ENCODE measurements around the gene ERC2. TPM values are rescaled to one million over a fixed set of nuclear protein-coding genes. Genes with fewer than 3 reads are reported as not detected.

Gene ERC2
- total and polyA plus RNA-seq, 2 donors (not counting 3 experiments of a cell fraction or from before 2014, with no cell fraction given), result 5.6 to 15.5 TPM

DNA sequence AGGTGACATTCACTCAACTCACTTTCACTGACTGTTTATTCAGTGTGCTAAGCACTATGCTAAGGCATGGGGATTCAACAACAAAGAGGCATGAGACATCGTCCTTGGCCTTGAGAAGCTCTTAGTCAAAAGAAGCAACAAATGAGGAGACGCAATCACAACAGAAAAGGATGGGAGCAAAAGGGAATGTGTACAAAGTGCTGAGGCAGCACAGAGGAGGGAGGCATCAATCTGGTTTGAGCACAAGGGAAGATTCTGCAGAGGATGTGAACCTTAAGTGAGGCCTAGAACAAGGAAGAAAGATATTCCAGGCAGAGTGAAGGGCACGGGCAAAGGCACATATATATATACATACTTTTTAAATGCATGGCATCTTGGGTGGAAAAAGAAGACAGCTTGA is 151.3 kb downstream of the ERC2 start:
- Histone ChIP-seq H2AFZ (ENCODE audit: low read depth, low read length) (no peak overlapping the region), H3K27me3 (ENCODE audit: control insufficient read depth in 2 of 2, insufficient read depth in 2 of 2, low read length in 2 of 2) (no peaks in the 10 kb centered on the region), H3K4me3 (replicated peaks in 1 of 3; ENCODE audit: insufficient read depth in 1 of 3, low read depth in 1 of 3, low read length in 3 of 3) (no peak overlapping the region), H3K4me1 (ENCODE audit: control insufficient read depth, extremely low read depth, insufficient read depth, low read length) (no peaks in the 10 kb centered on the region), H3K4me2 (ENCODE audit: insufficient read depth, low read length) (no peak overlapping the region), H3K27ac (ENCODE audit: insufficient read depth, low read depth, low read length) (no peak overlapping the region), H3K79me2 (ENCODE audit: control insufficient read depth, insufficient read depth, low read length) (no peaks in the 10 kb centered on the region), H3K9me3 (replicated peaks; ENCODE audit: control insufficient read depth, insufficient read depth, low read length) (no peaks in the 10 kb centered on the region), H3K9me1 (replicated peaks; ENCODE audit: control insufficient read depth, extremely low read depth, insufficient read depth, low read length) (no peaks in the 10 kb centered on the region), H4K20me1 (replicated peaks; ENCODE audit: control insufficient read depth, extremely low read depth, insufficient read depth, low read length) (no peaks in the 10 kb centered on the region), H3K9ac (replicated peaks; ENCODE audit: extremely low read depth, insufficient read depth, low read length) (no peak overlapping the region), H3K36me3 (ENCODE audit: control insufficient read depth in 2 of 2, extremely low read depth in 1 of 2, insufficient read depth in 2 of 2, low read length in 2 of 2) (no peaks in the 10 kb centered on the region)
- DNase-seq (ENCODE audit: low read depth, low spot score) (no peak), FAIRE-seq (no peak)
- intact Hi-C loops (cut with micrococcal nuclease) (no loop called here), dilution Hi-C loops (cut with MboI; ENCODE audit: extremely low pct_ligation_motif_present, low sequenced_read_pairs) (no loop called here)
- no TSS peak for BruUV-seq (replicated peaks)
- TF ChIP-seq, protein P1, sequence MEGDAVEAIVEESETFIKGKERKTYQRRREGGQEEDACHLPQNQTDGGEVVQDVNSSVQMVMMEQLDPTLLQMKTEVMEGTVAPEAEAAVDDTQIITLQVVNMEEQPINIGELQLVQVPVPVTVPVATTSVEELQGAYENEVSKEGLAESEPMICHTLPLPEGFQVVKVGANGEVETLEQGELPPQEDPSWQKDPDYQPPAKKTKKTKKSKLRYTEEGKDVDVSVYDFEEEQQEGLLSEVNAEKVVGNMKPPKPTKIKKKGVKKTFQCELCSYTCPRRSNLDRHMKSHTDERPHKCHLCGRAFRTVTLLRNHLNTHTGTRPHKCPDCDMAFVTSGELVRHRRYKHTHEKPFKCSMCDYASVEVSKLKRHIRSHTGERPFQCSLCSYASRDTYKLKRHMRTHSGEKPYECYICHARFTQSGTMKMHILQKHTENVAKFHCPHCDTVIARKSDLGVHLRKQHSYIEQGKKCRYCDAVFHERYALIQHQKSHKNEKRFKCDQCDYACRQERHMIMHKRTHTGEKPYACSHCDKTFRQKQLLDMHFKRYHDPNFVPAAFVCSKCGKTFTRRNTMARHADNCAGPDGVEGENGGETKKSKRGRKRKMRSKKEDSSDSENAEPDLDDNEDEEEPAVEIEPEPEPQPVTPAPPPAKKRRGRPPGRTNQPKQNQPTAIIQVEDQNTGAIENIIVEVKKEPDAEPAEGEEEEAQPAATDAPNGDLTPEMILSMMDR (IDR thresholded peaks at IDR 0.05; ENCODE audit: extremely low read depth in 1 of 2, insufficient read depth in 1 of 2, low read depth in 1 of 2, low read length in 2 of 2), result no peak
- TF ChIP-seq FOS (IDR thresholded peaks at IDR 0.05; ENCODE audit: borderline replicate concordance, insufficient read depth, low read length) (no peak), GATA2 (IDR thresholded peaks at IDR 0.05; ENCODE audit: insufficient read depth, insufficient read length, low read depth, low read length) (no peak), MYC (IDR thresholded peaks at IDR 0.05; ENCODE audit: low read depth, low read length) (no peak), POLR2AphosphoS5 (IDR thresholded peaks at IDR 0.05; ENCODE audit: insufficient read depth, low read depth, low read length) (no peak), POLR2A (IDR thresholded peaks at IDR 0.05; ENCODE audit: low read depth, low read length) (no peak), JUN (IDR thresholded peaks at IDR 0.05; ENCODE audit: borderline replicate concordance, insufficient read depth, insufficient read length, low read depth) (no peak), EZH2 (IDR thresholded peaks at IDR 0.05; ENCODE audit: borderline replicate concordance, low read depth, low read length, severe bottlenecking) (no peak)
- TF ChIP-seq, protein P2, sequence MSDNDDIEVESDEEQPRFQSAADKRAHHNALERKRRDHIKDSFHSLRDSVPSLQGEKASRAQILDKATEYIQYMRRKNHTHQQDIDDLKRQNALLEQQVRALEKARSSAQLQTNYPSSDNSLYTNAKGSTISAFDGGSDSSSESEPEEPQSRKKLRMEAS (IDR thresholded peaks at IDR 0.05; ENCODE audit: insufficient read depth, insufficient read length), result no peak
- ChIA-PET POLR2A (no interaction called here), CTCF (no interaction called here)
